HG03135 (cell line): ENCODE data around the gene TMEM51.
"Not testable (repeated sequence)": the region's sequence is repeated elsewhere in the genome, so short reads cannot be mapped to it uniquely, and the experiment has no call there.

Source experiments
- ATAC-seq: cut with Tn5 transposase; IDR thresholded peaks from one replicate; pipeline ENCODE4 v1.9.1; 2021; ENCODE audit warnings: mild to moderate bottlenecking, moderate library complexity; ENCODE audit not compliant: unreplicated experiment

Gene TMEM51

GRCh38 chr1:15175324-15176094 is 22.0 kb downstream of the TMEM51 start:
- ATAC-seq: not testable (repeated sequence)

- ATAC-seq: no peak
These were observed 22.6 kb downstream of the TMEM51 start for GRCh38 chr1:15176120-15176519.

DNA sequence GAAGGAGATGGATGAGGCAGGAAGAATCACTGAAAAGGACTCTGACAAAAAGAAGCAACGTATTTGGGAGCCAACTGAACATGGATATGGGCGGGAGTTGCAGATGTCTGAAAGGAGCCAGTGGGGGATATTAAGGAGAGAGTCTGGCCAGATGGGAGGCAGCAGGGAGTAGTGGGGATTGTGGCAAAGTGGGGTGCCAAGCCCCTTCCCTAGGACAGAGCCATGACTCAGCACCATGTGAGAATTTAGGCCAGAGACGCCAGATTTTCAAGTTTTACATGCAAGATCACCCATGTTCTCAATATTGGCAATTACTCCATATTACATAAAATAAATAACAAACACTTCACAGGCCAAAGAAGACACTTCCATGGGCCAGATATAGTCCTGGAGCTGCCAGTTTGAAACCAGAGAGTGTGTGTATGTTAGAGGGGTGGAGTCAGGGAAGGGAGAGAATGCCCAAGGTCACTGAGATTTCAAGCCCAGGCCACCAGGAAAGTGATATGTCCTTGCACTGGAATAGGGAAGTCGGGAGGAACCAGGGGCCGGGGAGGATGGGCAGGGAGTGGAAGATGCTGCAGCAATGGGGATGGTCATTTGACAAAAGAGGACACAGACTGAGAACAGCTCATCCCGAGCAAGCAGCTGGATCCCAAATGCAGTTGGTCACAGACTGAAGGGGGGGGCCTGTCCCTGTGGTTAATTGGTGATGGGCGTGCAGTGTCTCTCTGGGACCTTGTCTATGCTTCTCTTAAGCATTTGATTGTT is 23.5 kb downstream of the TMEM51 start:
- ATAC-seq: no peak

DNA sequence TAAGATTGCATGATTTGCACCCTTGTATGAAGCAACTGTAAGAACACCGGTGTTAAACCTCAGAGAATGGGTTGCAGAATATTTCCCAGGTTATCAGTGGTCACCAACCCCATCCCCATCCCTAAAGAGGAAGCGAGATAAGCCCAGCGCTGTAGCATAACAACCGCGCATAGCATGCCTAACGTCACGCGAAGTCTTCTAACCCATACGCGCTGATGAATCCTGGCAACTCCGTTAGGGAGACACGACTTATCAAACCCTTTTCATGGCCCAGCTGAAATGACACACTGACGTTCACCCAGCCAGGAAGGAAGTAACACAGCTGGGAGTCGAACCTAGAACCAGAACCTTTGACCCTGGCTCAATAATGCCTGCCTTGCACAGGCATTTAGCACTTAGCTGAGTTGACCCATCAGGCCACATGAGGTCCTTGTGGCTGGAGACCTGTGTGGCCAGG is 24.2 kb downstream of the TMEM51 start:
- no peak for ATAC-seq

DNA sequence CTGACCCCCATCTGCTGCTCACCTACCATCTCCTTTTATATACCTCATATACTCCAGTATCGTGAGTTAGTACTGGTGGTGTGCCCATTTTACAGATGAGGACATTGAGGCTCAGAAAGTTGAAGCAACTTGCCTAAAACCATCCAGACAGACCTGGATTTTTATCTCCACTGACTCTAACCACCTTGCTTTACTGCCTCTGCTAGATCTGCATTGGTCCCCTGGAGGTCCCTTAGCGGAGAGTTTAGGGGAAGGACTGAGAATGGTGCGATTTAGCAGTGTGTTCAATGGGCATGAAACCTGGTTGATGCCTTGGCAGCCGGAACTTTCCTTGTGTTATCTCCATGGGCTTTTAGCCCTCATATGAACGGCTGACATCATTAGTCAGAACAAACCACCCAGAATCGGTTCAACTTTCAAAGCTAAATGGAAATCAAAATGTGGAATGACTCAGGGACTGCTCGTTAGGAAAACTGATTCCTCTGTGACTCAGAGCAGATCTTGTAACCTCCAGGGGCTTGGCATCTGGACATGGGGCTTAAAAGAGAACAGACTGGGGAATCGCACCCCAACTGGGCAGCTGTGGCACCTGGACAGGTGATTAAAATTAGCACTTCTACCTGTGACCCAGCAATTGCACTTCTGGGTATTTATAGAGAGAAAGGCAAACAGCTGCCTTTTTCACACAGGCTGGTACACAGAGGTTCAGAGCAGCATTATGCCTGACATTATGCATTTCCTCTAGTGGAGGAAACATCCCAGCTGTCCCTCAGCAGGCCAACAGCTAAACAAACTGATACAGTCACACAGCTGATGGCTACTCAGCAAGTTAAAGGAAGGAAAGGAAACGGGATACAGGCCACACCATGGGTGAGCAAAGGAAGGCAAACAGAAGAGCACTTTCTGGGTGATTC is 25.3 kb downstream of the TMEM51 start:
- ATAC-seq: no peak

DNA sequence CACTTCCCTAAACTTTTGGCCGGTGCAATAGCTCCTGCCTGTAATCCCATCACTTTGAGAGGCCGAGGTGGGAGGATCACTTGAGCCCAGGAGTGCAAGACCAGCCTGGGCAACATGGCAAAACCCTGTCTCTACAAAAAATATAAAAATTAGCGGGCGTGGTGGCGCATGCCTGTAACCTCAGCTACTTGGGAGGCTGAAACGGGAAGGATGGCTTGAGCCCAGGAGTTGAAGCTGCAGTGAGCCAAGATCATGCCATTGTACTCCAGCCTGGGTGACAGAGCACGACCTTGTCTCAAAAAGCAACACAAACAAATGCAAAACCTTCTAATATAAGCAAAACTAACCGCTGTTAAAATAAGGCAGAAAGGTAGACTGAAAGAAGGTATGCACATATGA is 25.9 kb downstream of the TMEM51 start:
- ATAC-seq: no peak

DNA sequence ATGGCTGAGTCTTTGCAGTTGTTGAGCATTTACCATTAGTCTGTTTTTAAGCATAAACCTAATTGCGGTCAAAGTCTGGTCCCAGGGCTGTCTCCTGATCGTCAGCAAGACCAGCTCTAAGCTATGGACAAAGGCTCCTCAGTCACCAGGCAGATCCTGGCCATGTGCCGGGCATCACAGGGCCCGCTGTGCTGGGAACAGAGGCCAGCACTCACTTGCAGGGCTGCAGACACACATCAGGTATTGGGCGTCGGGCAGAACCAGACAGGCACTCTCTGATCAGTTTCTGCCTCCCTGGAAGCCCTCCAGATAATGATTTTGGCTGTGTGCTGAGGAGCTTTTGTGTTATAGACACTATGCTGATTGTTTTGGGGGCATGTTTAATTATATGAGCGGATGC is 26.6 kb downstream of the TMEM51 start:
- no peak for ATAC-seq

- ATAC-seq: no peak
These were observed 27.5 kb downstream of the TMEM51 start for GRCh38 chr1:15180945-15181523.

DNA sequence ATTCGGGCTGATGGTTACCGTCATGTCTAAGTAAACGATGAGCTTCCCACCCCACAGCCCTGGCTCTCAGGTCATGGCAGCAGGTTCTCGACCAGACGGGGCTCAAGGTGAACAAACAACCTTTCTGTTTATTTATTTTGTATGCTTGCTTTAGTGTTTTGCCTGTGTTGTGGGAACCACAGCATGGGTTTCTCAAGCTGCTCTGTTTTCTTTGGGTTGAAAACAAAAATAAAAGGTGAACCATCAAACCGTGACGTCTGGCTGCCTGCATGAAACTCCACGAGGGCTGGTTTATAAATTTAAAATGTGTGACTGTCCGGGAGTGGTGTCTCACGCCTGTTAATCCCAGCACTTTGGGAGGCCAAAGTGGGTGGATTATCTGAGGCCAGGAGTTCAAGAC is 28.0 kb downstream of the TMEM51 start:
- ATAC-seq: no peak

- ATAC-seq: no peak
These were observed 31.1 kb downstream of the TMEM51 start for GRCh38 chr1:15184436-15185241.

DNA sequence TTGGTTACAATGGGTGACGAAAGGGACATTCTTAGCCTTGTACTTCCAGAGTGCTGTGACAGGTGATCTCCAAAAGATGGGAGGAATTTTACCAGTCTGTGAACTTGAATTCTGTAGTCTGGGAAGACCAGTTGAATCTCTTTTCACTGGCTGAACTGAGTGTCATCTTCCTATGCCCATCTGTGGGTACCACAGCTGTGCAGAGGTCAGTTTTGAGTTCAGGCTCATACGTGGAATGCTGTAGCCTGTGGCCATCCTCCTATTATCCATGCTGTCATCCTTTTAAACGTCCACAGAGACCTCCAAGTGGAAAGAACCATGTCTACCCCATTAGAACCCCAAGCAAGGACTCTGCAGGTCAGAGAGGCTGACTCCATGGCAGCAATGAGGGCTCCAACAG is 32.1 kb downstream of the TMEM51 start:
- ATAC-seq: no peak

DNA sequence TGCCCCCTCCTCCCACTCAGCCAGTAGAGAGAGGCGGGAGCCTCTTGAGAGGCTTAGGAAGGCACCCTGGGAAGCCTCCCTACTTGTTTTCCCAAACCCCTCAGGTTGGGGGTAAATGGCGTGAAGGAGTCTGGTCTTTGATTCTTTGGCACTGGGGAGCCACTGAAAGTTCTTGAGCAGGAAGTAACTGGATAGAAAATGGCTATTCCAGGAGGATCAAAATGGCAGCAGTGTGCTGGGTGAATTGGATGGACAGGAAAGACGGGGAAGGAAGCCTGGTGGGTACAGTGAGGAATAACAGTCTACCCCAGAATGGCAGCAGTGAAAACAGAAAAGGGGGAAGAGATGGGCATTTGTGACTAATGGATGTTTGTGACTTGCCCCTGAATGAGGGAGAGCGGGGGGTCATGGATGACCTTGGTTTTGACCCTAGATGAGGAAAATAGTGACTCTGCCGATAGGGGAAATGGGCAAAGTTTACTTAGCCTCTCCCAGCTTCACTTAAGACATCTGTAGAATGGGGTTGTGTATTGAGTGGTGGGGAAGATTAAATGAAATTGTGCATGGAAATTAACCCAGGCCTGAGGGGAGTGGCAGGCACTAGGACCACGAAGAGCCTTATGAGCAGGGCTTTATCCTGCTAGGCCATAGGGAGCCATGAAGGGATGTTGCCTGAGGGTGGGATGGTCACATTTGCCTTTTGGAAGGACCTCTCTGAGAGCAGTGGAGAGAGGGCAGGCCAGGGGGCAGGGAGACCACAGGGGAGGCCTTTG is 32.7 kb downstream of the TMEM51 start:
- ATAC-seq: no peak

- ATAC-seq: no peak
These were observed 33.3 kb downstream of the TMEM51 start for GRCh38 chr1:15186846-15187151.

DNA sequence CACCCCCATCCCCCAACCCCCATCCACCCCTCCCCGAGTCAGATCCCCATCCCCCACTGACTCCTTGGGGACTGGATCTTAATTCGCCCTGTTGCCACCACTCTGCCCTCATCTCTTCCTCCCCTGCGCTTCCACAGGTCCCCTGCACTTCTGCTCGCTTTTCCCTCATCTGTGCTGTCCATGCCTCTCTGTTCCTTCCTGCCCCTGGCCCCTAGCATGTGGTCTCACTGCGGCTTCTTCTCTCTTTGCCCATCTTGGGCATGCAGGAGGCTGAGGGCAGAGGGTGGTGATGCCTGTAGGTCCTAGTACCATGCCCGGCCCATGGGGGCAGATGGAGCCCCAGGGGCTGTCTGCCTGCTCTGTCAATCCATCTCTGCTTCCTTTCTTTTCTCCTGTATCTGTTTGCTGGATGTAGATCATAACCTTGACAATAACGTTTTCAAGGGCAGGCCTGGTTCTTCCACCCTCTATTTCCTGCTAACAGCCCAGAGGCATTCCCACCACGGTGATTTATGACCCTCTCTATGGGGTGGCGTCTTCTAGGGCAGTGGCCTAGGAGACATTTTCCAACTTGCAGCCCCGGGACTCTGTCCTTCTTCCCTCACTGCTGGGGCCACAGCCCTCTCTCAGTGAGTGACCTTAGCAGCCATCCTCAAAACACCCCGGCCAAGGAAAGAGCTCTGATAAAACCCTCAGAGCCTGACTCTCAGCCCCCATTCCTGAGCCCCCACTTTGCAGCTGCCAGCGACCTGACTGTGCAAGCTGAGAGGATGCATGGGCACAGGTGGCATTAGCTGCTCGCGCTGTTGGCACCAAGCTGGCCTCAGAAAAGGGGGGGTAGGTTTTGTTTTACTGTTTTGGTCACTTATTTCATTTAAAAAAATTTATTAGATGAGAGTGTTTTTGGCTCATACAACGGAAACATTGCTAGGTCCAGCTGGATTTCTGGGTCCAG is 33.9 kb downstream of the TMEM51 start:
- no peak for ATAC-seq

DNA sequence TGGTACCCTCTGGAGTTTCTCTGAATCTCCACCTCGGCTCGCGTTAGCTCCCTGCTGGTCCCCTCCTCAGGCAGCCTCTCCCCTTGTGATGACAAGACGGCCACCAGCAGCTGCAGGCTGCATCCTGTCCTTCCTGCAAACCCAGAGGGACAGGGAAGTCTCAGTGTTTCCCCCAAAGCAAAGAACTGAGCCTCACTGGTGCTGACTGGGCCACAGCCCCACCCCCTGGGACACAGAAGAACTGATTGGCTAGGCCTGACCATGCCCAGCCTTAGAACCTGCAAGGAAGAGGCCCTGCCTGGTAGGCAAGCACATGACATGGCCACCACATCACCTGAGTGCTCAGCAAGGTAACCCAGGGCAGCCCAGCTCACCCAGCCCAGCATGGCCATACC is 34.6 kb downstream of the TMEM51 start:
- ATAC-seq: no peak

DNA sequence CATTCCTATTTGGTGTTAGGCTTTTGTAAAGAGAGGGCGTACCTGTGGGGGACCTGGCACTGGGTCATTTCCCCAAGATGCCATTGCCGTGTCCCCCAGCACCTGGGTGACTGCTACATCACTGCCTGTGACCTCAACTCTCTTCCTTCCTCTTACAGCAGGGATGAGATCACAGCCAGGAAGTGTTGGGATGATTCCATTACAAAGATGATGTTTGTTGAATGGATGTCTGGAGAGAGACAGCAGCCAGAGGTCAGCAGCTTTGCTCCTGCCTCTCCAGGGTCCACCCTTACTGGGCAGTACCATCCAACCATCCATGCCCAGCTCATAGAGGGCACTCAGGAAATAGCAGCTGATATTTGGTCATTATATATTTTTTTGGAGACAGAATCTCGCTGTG is 35.1 kb downstream of the TMEM51 start:
- ATAC-seq: no peak

DNA sequence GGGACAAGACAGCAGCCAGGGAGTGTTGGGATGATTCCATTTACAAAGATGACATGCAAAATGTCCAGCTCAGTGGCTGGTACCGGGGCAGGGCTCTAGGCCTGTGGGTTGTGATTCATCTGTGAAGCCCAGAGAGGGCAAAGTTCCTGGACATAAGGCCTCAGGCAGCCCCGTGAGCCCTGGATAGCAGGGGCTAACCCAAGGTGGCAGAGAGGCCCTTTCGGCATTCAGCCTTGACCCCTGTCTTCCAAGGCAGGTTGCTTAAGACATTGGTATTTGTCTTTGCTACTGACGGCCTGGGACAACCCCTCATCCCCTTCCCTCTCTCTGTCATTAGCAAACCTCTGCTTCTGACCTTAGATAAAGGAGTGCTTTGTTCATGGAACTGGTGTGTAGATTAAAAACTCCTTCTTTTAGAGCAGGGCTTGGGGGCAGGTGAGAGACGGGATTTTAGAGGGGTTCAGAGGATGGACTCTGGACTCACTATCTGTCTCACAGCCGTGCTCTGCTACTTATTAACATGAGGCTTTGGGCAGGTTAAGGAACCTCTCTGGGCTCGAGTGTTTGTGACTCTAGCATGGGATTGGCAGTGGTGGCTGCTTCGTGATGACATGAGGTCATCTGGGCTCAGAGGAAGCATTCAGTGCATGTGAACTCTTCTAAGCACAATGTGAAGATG is 36.3 kb downstream of the TMEM51 start:
- no peak for ATAC-seq

- ATAC-seq: no peak
These were observed 37.7 kb downstream of the TMEM51 start for GRCh38 chr1:15191267-15191666.
